ENCODE data around the gene MORN5. TPM values are rescaled to one million over a fixed set of nuclear protein-coding genes. Genes with fewer than 3 reads are reported as not detected.

Gene MORN5
- total and polyA plus RNA-seq, 3 donors from 2014 or later = 19.2 to 183 (median 34.7) TPM

- H3K4me1 ChIP-seq = peaks cover 11% of the 10 kb centered on the region
- H3K9me3 ChIP-seq = no peaks in the 10 kb centered on the region
- DNase-seq = no peak
- WGBS, 2 donors = 11 to 15% methylated on average over 5 to 6 of the region's 6 CpGs
- peak overlapping the region; percentile 92 to 99 for H3K4me3 ChIP-seq
- H3K27me3 ChIP-seq = no peaks in the 10 kb centered on the region
- no peak for TF ChIP-seq CTCF (IDR thresholded peaks at IDR 0.05)
- TF ChIP-seq POLR2A (IDR thresholded peaks at IDR 0.05) = no peak
- intact Hi-C loops (cut with DNase I; ENCODE audit: low total_unique reads) = no loop called here
- no peaks in the 10 kb centered on the region for H3K36me3 ChIP-seq (ENCODE audit: low read depth, missing control alignments)
- no peak overlapping the region for H3K27ac ChIP-seq
Measured at GRCh38 chr9:122159925-122160246, 178 bp downstream of the MORN5 start.

DNA sequence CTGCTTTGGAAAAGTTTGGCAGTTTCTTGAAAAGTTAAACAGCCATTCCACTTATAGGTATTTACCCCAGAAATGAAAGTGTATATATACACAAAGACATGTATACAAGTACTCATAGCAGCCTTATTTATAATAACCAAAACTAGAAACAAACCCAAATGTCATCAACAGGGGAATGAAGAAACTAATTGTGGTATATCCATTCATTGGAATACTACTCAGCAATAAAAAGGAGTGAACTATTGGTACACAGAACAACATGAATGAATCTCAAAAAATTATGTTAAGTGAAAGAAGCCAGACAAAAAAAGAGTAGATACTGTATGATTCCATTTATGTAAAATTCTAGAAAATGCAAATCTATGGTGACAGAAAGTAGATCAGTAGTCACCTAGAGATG is 2.7 kb downstream of the MORN5 start:
- intact Hi-C loops (cut with DNase I; ENCODE audit: low total_unique reads) = no loop called here
- Histone ChIP-seq H3K27me3 (no peaks in the 10 kb centered on the region), H3K36me3 (ENCODE audit: low read depth, missing control alignments) (no peaks in the 10 kb centered on the region), H3K4me3 (no peak overlapping the region), H3K4me1 (peaks cover 11% of the 10 kb centered on the region), H3K27ac (no peak overlapping the region), H3K9me3 (no peaks in the 10 kb centered on the region)
- DNase-seq = no peak
- no peak for TF ChIP-seq CTCF (IDR thresholded peaks at IDR 0.05)
- TF ChIP-seq POLR2A (IDR thresholded peaks at IDR 0.05) = no peak

- peak; percentile 26 for DNase-seq
- H3K9me3 ChIP-seq = no peaks in the 10 kb centered on the region
- intact Hi-C loops (cut with DNase I; ENCODE audit: low total_unique reads) = no loop called here
- 33 to 51% methylated on average over 2 of the region's 2 CpGs for WGBS, 2 donors
- no peak overlapping the region for H3K27ac ChIP-seq
- H3K27me3 ChIP-seq = no peaks in the 10 kb centered on the region
- H3K4me3 ChIP-seq = no peak overlapping the region
- TF ChIP-seq CTCF (IDR thresholded peaks at IDR 0.05) (no peak), POLR2A (IDR thresholded peaks at IDR 0.05) (no peak)
- H3K4me1 ChIP-seq = no peaks in the 10 kb centered on the region
- H3K36me3 ChIP-seq (ENCODE audit: low read depth, missing control alignments) = no peaks in the 10 kb centered on the region
Measured at GRCh38 chr9:122164286-122164685, 4.6 kb downstream of the MORN5 start.

DNA sequence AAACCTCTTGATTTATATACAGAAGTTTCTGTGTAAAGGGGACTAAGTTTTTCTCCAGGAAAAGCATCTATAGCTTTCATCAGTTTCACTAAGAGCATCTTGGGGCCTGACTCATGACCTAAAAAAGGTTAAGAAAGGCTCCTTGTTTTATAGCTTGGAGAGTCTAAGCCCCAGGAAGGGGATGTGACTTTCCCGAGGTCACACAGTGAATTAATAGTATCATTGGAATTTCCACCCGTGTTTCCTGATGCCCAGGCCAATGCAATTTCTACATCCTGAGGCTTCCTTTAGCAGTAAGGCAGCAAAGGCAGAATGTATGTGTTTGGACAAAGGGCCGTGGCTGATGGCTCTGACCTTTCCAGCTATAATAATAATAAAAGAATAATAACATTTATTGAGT is 8.6 kb downstream of the MORN5 start:
- no peak overlapping the region for H3K4me3 ChIP-seq
- H3K27me3 ChIP-seq = no peaks in the 10 kb centered on the region
- intact Hi-C loops (cut with DNase I; ENCODE audit: low total_unique reads) = no loop called here
- no peak for DNase-seq
- H3K27ac ChIP-seq = no peak overlapping the region
- no peaks in the 10 kb centered on the region for H3K36me3 ChIP-seq (ENCODE audit: low read depth, missing control alignments)
- 65 to 66% methylated on average over 3 of the region's 3 CpGs for WGBS, 2 donors
- no peak for TF ChIP-seq POLR2A (IDR thresholded peaks at IDR 0.05)
- H3K4me1 ChIP-seq = no peaks in the 10 kb centered on the region
- H3K9me3 ChIP-seq = no peaks in the 10 kb centered on the region

GRCh38 chr9:122172131-122172530 is 12.4 kb downstream of the MORN5 start:
- intact Hi-C loops (cut with DNase I; ENCODE audit: low total_unique reads) = no loop called here
- 90 to 91% methylated on average over 7 of the region's 7 CpGs for WGBS, 2 donors
- H3K27me3 ChIP-seq = no peaks in the 10 kb centered on the region
- no peak for TF ChIP-seq CTCF (IDR thresholded peaks at IDR 0.05)
- no peak for TF ChIP-seq POLR2A (IDR thresholded peaks at IDR 0.05)
- H3K9me3 ChIP-seq = no peaks in the 10 kb centered on the region
- H3K4me3 ChIP-seq = no peak overlapping the region
- no peaks in the 10 kb centered on the region for H3K36me3 ChIP-seq (ENCODE audit: low read depth, missing control alignments)
- no peak for DNase-seq
- H3K27ac ChIP-seq = no peak overlapping the region
- no peaks in the 10 kb centered on the region for H3K4me1 ChIP-seq

All from testis (tissue), 3 donors.